Panc1 (cell line): ENCODE results near the gene SMURF2.

Experiments used
- POLR2AphosphoS5 ChIP-seq: IDR thresholded peaks from 2 replicates; pipeline ENCODE4 v1.6.1; 2012; ENCODE audit warnings: mild to moderate bottlenecking, low read depth, low read length, moderate library complexity
- SIN3A ChIP-seq: IDR thresholded peaks from 2 replicates; pipeline ENCODE4 v1.6.1; 2012; ENCODE audit warnings: low read depth, mild to moderate bottlenecking, low read length, moderate library complexity, borderline replicate concordance; ENCODE audit not compliant: insufficient read depth
- TCF7L2 ChIP-seq: IDR thresholded peaks from 2 replicates; pipeline ENCODE4 v1.6.1; 2011; ENCODE audit warnings: mild to moderate bottlenecking, low read depth, low read length, inconsistent platforms
- TF ChIP-seq, protein P1 (sequence below): fragments of 450-650 bp; IDR thresholded peaks from 2 replicates; pipeline ENCODE4 v1.5.1; 2017; ENCODE audit warnings: mild to moderate bottlenecking
- TF ChIP-seq, protein P2 (sequence below), 2 experiments: IDR thresholded peaks; 2 replicates each; pipeline ENCODE4 v1.6.1; 2011 to 2012; ENCODE audit warnings: low read depth in 2 of 2, control low read depth in 1 of 2, low read length in 1 of 2, mild to moderate bottlenecking in 1 of 2, moderate library complexity in 1 of 2; ENCODE audit not compliant: insufficient read depth in 1 of 2

DNA sequence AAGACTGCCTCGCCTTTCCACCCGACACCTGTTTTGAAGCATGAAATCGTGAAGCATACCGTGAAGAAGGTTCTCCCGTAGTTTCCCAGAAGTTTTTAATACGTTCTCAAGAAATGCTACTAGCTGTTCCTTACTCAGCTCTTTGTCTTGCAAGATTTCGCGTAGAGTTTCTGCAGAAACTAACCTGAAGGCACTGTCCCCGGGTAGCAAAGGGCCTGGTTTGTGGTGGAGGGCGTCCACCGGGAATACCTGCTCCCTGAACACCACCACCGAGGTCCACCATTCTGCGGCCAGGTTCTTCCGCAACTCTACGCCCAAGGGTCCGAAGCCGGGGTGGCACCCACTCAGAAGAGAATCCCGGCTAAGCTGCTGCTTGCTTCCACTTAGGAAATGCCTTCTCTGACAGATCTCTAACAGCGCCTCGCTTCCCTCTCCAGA is 165.7 kb downstream of the SMURF2 start:
- TF ChIP-seq, protein P1, sequence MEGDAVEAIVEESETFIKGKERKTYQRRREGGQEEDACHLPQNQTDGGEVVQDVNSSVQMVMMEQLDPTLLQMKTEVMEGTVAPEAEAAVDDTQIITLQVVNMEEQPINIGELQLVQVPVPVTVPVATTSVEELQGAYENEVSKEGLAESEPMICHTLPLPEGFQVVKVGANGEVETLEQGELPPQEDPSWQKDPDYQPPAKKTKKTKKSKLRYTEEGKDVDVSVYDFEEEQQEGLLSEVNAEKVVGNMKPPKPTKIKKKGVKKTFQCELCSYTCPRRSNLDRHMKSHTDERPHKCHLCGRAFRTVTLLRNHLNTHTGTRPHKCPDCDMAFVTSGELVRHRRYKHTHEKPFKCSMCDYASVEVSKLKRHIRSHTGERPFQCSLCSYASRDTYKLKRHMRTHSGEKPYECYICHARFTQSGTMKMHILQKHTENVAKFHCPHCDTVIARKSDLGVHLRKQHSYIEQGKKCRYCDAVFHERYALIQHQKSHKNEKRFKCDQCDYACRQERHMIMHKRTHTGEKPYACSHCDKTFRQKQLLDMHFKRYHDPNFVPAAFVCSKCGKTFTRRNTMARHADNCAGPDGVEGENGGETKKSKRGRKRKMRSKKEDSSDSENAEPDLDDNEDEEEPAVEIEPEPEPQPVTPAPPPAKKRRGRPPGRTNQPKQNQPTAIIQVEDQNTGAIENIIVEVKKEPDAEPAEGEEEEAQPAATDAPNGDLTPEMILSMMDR: no peak
- no peak for TF ChIP-seq POLR2AphosphoS5
- TF ChIP-seq, protein P2, sequence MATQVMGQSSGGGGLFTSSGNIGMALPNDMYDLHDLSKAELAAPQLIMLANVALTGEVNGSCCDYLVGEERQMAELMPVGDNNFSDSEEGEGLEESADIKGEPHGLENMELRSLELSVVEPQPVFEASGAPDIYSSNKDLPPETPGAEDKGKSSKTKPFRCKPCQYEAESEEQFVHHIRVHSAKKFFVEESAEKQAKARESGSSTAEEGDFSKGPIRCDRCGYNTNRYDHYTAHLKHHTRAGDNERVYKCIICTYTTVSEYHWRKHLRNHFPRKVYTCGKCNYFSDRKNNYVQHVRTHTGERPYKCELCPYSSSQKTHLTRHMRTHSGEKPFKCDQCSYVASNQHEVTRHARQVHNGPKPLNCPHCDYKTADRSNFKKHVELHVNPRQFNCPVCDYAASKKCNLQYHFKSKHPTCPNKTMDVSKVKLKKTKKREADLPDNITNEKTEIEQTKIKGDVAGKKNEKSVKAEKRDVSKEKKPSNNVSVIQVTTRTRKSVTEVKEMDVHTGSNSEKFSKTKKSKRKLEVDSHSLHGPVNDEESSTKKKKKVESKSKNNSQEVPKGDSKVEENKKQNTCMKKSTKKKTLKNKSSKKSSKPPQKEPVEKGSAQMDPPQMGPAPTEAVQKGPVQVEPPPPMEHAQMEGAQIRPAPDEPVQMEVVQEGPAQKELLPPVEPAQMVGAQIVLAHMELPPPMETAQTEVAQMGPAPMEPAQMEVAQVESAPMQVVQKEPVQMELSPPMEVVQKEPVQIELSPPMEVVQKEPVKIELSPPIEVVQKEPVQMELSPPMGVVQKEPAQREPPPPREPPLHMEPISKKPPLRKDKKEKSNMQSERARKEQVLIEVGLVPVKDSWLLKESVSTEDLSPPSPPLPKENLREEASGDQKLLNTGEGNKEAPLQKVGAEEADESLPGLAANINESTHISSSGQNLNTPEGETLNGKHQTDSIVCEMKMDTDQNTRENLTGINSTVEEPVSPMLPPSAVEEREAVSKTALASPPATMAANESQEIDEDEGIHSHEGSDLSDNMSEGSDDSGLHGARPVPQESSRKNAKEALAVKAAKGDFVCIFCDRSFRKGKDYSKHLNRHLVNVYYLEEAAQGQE (IDR thresholded peaks at IDR 0.05; ENCODE audit: insufficient read depth in 1 of 2, low read depth in 2 of 2, low read length in 1 of 2): no peak
- no peak for TF ChIP-seq TCF7L2
- no peak for TF ChIP-seq SIN3A
